ENCODE results near the gene EMP1. TPM values are rescaled to one million over a fixed set of nuclear protein-coding genes. Genes with fewer than 3 reads are reported as not detected.
"Not testable (repeated sequence)": the region's sequence is repeated elsewhere in the genome, so short reads cannot be mapped to it uniquely, and the experiment has no call there.

The EMP1 gene
- total RNA-seq, 4 donors from 2014 or later, result 237 to 838 (median 402) TPM

DNA sequence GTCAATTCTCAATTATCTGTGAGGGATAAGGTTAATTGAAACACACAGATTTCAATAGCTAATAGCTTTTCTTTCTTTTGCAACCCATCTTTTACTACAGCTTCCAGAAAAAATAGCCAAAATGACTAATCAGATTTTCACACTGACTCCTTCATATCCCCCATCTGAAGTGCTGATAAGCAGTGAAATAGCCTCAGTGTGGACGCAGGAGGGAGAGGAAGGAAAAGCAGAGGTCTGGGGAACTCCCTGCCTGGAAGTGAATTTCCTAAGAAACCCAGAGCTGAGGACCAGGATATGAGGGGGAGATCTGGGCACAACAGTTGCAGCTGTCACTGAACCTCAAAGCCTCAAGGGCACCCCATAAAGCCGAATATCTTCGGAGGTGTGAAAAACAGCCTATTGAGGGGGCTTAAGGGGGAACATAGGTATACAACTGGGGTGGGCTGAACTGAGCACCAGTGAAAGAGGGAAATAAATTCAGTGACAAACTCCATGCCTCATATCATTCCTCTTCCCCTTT lies 60.9 kb downstream of the EMP1 start:
- DNase-seq (ENCODE audit: low spot score in 2 of 2), result no peak
- TF ChIP-seq, protein P1, sequence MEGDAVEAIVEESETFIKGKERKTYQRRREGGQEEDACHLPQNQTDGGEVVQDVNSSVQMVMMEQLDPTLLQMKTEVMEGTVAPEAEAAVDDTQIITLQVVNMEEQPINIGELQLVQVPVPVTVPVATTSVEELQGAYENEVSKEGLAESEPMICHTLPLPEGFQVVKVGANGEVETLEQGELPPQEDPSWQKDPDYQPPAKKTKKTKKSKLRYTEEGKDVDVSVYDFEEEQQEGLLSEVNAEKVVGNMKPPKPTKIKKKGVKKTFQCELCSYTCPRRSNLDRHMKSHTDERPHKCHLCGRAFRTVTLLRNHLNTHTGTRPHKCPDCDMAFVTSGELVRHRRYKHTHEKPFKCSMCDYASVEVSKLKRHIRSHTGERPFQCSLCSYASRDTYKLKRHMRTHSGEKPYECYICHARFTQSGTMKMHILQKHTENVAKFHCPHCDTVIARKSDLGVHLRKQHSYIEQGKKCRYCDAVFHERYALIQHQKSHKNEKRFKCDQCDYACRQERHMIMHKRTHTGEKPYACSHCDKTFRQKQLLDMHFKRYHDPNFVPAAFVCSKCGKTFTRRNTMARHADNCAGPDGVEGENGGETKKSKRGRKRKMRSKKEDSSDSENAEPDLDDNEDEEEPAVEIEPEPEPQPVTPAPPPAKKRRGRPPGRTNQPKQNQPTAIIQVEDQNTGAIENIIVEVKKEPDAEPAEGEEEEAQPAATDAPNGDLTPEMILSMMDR (IDR thresholded peaks at IDR 0.05), result no peak
- TF ChIP-seq POLR2A (IDR thresholded peaks at IDR 0.05), result no peak
- intact Hi-C loops (cut with DNase I; ENCODE audit: low total_unique reads), result no loop called here
- no peak overlapping the region for H3K4me3 ChIP-seq (ENCODE audit: low read depth, poor library complexity, severe bottlenecking)
- 70 to 81% methylated on average over 3 of the region's 3 CpGs for WGBS, 2 donors

DNA sequence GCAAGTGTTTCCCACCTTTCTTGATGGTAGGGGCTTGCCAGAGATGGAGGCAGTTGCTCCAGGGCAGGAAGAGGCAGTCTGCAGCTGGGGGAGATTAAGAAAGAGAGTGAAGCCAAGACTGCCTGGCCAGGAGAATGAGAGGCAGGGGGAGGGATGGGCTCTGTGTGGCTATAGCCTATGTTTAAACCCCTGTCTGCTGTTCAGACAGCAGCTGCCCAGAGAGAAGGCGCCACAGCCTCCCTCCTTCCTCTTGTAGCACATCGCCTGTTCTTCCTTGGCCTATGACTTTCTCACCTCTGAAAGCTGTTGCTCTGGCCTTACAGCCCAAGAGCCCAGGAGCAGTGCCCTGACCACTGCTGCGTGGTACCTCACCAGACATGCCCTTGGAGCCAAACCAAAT lies 61.7 kb downstream of the EMP1 start:
- TF ChIP-seq POLR2A (IDR thresholded peaks at IDR 0.05), result no peak
- TF ChIP-seq, protein P1 (IDR thresholded peaks at IDR 0.05), result no peak
- no peak overlapping the region for H3K4me3 ChIP-seq (ENCODE audit: low read depth, poor library complexity, severe bottlenecking)
- whole genome bisulfite sequencing, 2 donors, result 83 to 93% methylated on average over 3 of the region's 3 CpGs
- intact Hi-C loops (cut with DNase I; ENCODE audit: low total_unique reads), result no loop called here
- no peak for DNase-seq (ENCODE audit: low spot score in 2 of 2)

DNA sequence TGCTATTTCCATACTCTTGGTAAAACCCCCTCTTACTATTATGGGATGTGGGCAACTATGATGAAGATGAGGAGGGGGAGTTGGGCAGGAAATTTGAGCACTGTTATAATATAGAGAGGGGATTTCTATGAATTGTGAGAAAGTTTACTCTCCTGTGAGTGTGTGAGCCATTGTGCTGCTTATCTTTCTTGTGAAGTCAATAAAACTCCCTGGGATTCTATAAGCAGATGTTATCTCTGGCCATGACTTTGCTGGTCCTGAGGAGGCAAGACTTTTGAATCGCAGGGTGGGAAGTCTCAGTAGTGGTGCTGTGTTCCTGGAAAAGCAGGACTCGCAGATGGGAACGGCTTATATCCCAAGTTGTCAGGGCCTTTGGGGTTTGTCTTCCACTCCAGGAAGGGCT lies 62.2 kb downstream of the EMP1 start:
- TF ChIP-seq, protein P1 (IDR thresholded peaks at IDR 0.05), result no peak
- no peak for TF ChIP-seq POLR2A (IDR thresholded peaks at IDR 0.05)
- WGBS, 2 donors, result 89 to 91% methylated on average over 3 of the region's 3 CpGs
- no peak overlapping the region for H3K4me3 ChIP-seq (ENCODE audit: low read depth, poor library complexity, severe bottlenecking)
- intact Hi-C loops (cut with DNase I; ENCODE audit: low total_unique reads), result no loop called here
- DNase-seq (ENCODE audit: low spot score in 2 of 2), result no peak

DNA sequence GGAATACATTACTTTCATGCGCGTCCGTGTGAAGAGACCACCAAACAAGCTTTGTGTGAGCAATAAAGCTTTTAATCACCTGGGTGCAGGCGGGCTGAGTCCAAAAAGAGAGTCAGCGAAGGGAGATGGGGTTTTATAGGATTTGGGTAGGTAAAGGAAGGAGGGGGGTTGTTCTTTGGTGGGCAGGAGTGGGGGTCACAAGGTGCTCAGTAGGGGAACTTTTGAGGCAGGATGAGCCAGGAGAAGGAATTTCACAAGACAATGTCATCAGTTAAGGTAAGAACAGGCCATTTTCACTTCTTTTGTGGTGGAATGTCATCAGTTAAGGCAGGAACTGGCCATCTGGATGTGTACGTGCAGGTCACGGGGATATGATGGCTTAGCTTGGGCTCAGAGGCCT lies 63.1 kb downstream of the EMP1 start:
- intact Hi-C loops (cut with DNase I; ENCODE audit: low total_unique reads); DNase-seq (ENCODE audit: low spot score in 2 of 2); H3K4me3 ChIP-seq (ENCODE audit: low read depth, poor library complexity, severe bottlenecking): not testable (repeated sequence)
- WGBS, 2 donors, result 89 to 90% methylated on average over 7 of the region's 7 CpGs

DNA sequence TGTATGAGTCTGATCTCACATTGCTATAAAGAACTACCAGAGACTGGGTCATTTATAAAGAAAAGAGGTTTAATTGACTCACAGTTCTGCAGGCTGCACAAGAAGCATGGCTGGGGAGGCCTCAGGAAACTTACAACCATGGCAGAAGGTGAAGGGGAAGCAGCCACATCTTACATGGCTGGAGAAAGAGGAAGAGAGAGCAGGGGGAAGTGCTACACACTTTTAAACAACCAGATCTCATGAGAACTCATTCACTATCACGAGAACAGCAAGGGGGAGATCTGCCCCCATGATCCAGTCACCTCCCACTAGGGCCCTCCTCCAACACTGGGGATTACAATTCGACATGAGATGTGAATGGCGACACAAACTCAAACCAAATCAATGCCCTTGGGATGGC lies 71.3 kb downstream of the EMP1 start:
- H3K4me3 ChIP-seq (ENCODE audit: low read depth, poor library complexity, severe bottlenecking); intact Hi-C loops (cut with DNase I; ENCODE audit: low total_unique reads): not testable (repeated sequence)

DNA sequence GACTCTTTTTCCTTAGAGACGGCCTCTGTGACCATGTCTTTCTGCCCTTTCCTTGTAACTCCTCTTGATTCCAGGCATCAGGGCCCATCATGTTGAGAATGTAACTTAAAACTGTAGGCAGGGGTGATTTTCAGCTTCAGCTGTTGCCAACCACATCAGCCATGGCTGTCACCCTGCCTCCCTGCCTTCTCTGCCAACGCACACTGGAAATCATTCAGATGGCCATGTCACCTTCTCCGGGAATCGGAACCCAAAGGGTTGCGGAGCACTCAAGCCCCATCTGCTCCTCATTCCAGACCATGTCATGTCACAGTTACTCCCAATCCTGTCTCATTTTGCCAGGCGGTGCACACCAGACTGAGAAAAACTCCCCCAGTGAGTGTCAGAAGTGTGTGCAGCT lies 72.1 kb downstream of the EMP1 start:
- no peak overlapping the region for H3K4me3 ChIP-seq (ENCODE audit: low read depth, poor library complexity, severe bottlenecking)
- DNase-seq (ENCODE audit: low spot score in 2 of 2), result no peak
- 94 to 98% methylated on average over 6 of the region's 6 CpGs for WGBS, 2 donors
- TF ChIP-seq POLR2A (IDR thresholded peaks at IDR 0.05), result no peak
- TF ChIP-seq, protein P1 (IDR thresholded peaks at IDR 0.05), result no peak
- intact Hi-C loops (cut with DNase I; ENCODE audit: low total_unique reads), result no loop called here

More for the DNA sequence above, 71.3 kb downstream of the EMP1 start:
- not testable (repeated sequence) for DNase-seq (ENCODE audit: low spot score in 2 of 2)
- 84 to 87% methylated on average over 3 of the region's 3 CpGs for WGBS, 2 donors

Other genes with a start within 250 kb of the EMP1 start
- 10 to 100 TPM in 2 of 4 donors, not detected in 2; 27.9 to 51.1 TPM for gene GPRC5D, start 244.6 kb upstream of the EMP1 start, total RNA-seq
- gene HEBP1, start 196.5 kb upstream of the EMP1 start, total RNA-seq, result 10 to 100 TPM; 34.1 to 41.5 (median 37.5) TPM
- 10 to 100 TPM; 19.3 to 41.4 (median 25.6) TPM for gene FAM234B, start 152.3 kb upstream of the EMP1 start, total RNA-seq
- gene GSG1, start 93.1 kb upstream of the EMP1 start, total RNA-seq, result not detected

Measured in lower leg skin (tissue), 4 donors.